OCI-LY7 (cell line): ENCODE data around the gene TUFM. TPM values are rescaled to one million over a fixed set of nuclear protein-coding genes. Genes with fewer than 3 reads are reported as not detected.
A peak's percentile ranks its signal among the peaks of the same experiment; 100 is the strongest.

ENCODE experiments used
- BruUV-seq: library from RNA; stranded (reverse); fragments of 400-500 nt; replicated peaks from 2 replicates; lab custom pipeline; 2021; lab: Mats Ljungman, UMichigan
- CTCF ChIA-PET: fragments of 300-600 bp; sonication (Branson Sonifier 250); formaldehyde crosslinking; loops from one replicate; lab custom pipeline; 2022; ENCODE audit warnings: antibody characterized with exemption; ENCODE audit not compliant: unreplicated experiment; lab: Charles Lee
- POLR2A ChIA-PET: fragments of 300-600 bp; sonication (Branson Sonifier 250); formaldehyde crosslinking; loops from one replicate; lab custom pipeline; 2022; ENCODE audit warnings: antibody characterized with exemption; lab: Charles Lee
- DNase-seq: peaks from one replicate; pipeline ENCODE4 v3.0.0-alpha.2; 2015; ENCODE audit warnings: low spot score
- H2AFZ ChIP-seq: fragments of 200-600 bp; sonication (generic), shearing (Covaris generic); 2 replicates; pipeline ENCODE4 v1.6.1; 2014; ENCODE audit warnings: mild to moderate bottlenecking, antibody characterized with exemption, low read length, moderate library complexity
- H3K27ac ChIP-seq: fragments of 200-600 bp; sonication (generic); 2 replicates; pipeline ENCODE4 v1.5.1; 2014; ENCODE audit warnings: mixed run types, low read depth, mild to moderate bottlenecking, moderate library complexity, low read length, inconsistent platforms; ENCODE audit not compliant: poor library complexity, severe bottlenecking
- H3K36me3 ChIP-seq: fragments of 200-600 bp; sonication (generic); 2 replicates; pipeline ENCODE4 v1.6.1; 2014; ENCODE audit warnings: mild to moderate bottlenecking, antibody characterized with exemption, low read length, moderate library complexity, mixed read lengths; ENCODE audit not compliant: insufficient read depth
- H3K4me1 ChIP-seq: fragments of 200-600 bp; sonication (generic); 2 replicates; pipeline ENCODE4 v1.5.1; 2014; ENCODE audit warnings: mild to moderate bottlenecking, low read length; ENCODE audit not compliant: insufficient read depth, poor library complexity, severe bottlenecking
- H3K4me2 ChIP-seq: fragments of 200-600 bp; sonication (generic); 2 replicates; pipeline ENCODE4 v1.6.1; 2014; ENCODE audit warnings: mild to moderate bottlenecking, low read length
- H3K4me3 ChIP-seq: fragments of 200-600 bp; sonication (generic); 2 replicates; pipeline ENCODE4 v1.5.1; 2014; ENCODE audit warnings: mild to moderate bottlenecking, low read depth, low read length; ENCODE audit not compliant: poor library complexity, severe bottlenecking
- H3K79me2 ChIP-seq: fragments of 200-600 bp; sonication (generic); 2 replicates; pipeline ENCODE4 v1.6.1; 2016; ENCODE audit warnings: low read depth, mild to moderate bottlenecking, low read length, moderate library complexity, mixed read lengths; ENCODE audit not compliant: insufficient read depth
- H3K9me2 ChIP-seq: fragments of 200-600 bp; sonication (generic); 2 replicates; pipeline ENCODE4 v1.6.1; 2016; ENCODE audit warnings: mild to moderate bottlenecking, low read length, mixed read lengths; ENCODE audit not compliant: insufficient read depth
- H3K9me3 ChIP-seq: fragments of 200-600 bp; sonication (generic); 2 replicates; pipeline ENCODE4 v1.6.1; 2014; ENCODE audit warnings: mild to moderate bottlenecking, mixed run types, low read length, mixed read lengths
- H4K20me1 ChIP-seq: fragments of 200-600 bp; sonication (generic); 2 replicates; pipeline ENCODE4 v1.6.1; 2014; ENCODE audit warnings: mild to moderate bottlenecking, antibody characterized with exemption, low read length, moderate library complexity, mixed read lengths; ENCODE audit not compliant: insufficient read depth
- EZH2phosphoT487 ChIP-seq: fragments of 200-600 bp; sonication (generic); IDR thresholded peaks from 2 replicates; pipeline ENCODE4 v1.6.1; 2018; ENCODE audit warnings: low read depth, borderline replicate concordance, mild to moderate bottlenecking, mixed run types, antibody characterized with exemption, low read length, moderate library complexity, mixed read lengths
- intact Hi-C: fragments of 100-400 bp; cut with micrococcal nuclease; formaldehyde crosslinking; loops from one replicate; pipeline ENCODE4 v1.10.0; 2022; ENCODE audit not compliant: unreplicated experiment
- total RNA-seq, 2 experiments: library from RNA; depleted of rRNA in 1 of 2; stranded (reverse); fragments of >200 nt in 1 of 2; shearing (Covaris generic) in 1 of 2; gene quantifications; 2 replicates each; pipeline ENCODE4 v1.2.3, GENCODE V29; 2014 to 2022
- TF ChIP-seq, protein P1 (sequence below): fragments of 200-600 bp; sonication (generic); conservative IDR thresholded peaks from 2 replicates; pipeline ENCODE4 v1.5.1; 2014; ENCODE audit warnings: mild to moderate bottlenecking, antibody characterized with exemption, low read length, moderate library complexity, mixed read lengths

The TUFM gene
- total RNA-seq, 2 experiments from 2014 or later, result 184 to 211 TPM

DNA sequence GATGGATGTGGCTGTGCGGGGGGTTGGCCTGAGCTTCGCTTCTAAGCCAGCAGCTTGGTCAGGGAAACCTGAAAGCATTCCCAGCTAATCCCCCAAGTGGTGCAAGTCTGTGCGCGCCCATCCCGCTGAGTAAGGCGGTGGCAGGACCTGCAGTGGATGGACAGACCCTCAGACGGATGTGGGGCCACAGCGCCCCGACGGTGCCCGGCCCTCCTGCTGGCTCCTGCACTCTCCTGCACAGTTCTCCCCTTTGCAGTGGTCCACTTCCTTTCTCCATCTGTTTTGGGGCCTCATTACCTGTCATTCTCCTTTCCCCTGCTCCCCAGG lies 34.4 kb upstream of the TUFM start:
- no TSS peak for BruUV-seq
- Histone ChIP-seq H3K9me2 (no peaks in the 10 kb centered on the region), H3K4me3 (no peak overlapping the region), H3K27ac (no peak overlapping the region), H3K4me2 (peak overlapping the region; percentile 92; the same call in 1 of the 2 replicates), H2AFZ (no peak overlapping the region), H4K20me1 (no peaks in the 10 kb centered on the region), H3K79me2 (peaks cover 6% of the 10 kb centered on the region; the same call in 1 of the 2 replicates), H3K36me3 (no peaks in the 10 kb centered on the region), H3K9me3 (no peaks in the 10 kb centered on the region), H3K4me1 (peaks cover 24% of the 10 kb centered on the region)
- no peak for DNase-seq
- ChIA-PET POLR2A (no interaction called here), CTCF (no interaction called here)
- intact Hi-C loops, result no loop called here
- TF ChIP-seq EZH2phosphoT487, result no peak
- TF ChIP-seq, protein P1, sequence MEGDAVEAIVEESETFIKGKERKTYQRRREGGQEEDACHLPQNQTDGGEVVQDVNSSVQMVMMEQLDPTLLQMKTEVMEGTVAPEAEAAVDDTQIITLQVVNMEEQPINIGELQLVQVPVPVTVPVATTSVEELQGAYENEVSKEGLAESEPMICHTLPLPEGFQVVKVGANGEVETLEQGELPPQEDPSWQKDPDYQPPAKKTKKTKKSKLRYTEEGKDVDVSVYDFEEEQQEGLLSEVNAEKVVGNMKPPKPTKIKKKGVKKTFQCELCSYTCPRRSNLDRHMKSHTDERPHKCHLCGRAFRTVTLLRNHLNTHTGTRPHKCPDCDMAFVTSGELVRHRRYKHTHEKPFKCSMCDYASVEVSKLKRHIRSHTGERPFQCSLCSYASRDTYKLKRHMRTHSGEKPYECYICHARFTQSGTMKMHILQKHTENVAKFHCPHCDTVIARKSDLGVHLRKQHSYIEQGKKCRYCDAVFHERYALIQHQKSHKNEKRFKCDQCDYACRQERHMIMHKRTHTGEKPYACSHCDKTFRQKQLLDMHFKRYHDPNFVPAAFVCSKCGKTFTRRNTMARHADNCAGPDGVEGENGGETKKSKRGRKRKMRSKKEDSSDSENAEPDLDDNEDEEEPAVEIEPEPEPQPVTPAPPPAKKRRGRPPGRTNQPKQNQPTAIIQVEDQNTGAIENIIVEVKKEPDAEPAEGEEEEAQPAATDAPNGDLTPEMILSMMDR, result no peak

DNA sequence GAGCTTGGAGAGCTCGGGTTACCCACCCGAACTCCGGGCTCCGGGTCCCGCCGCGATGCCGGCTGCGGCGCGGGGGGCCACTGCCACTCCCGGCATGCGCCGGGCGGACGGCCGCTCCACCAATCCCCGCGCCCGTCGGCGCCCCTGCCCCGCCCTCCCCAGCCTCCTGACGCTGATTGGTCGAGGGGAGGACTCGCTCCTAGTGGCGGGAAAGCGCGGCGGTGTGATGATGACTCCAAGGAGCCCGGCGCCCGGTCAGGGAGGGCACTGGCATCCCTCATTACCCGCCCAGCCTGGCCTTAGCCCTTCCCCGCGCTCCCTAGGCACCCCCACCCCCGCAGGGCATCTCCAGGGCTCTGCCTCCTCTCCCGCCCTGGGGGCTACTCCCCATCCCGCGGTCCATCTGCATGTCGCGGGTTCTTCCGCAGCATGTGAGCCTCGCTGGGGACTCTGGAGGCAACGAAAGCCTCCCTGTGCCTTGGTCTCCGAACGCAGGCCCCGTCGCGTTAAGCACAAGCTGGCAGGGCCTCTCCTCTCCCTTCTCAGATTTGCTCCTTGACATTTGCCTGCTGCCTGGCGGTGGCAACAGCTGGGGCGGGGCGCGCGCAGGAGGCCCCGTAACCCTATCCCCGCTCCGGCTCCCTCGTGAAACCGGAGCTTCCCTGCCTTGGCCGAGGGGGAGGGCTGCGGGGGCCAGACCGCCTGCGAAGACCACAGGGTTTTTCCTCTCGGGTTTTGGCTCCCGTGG lies 33.9 kb upstream of the TUFM start:
- Histone ChIP-seq H3K9me3 (no peaks in the 10 kb centered on the region), H3K4me1 (peaks cover 24% of the 10 kb centered on the region), H3K79me2 (peaks cover 6% of the 10 kb centered on the region; the same call in 1 of the 2 replicates), H2AFZ (peak overlapping the region; percentile 60; the same call in 1 of the 2 replicates), H4K20me1 (no peaks in the 10 kb centered on the region), H3K4me3 (peak overlapping the region; percentile 77), H3K9me2 (no peaks in the 10 kb centered on the region), H3K27ac (peak overlapping the region; percentile 64), H3K36me3 (no peaks in the 10 kb centered on the region), H3K4me2 (peak overlapping the region; percentile 92)
- ChIA-PET CTCF (interaction anchor here (1.3 kb wide), 1 partner anchor 56 kb away, joined by 3 read pairs; no protein-coding TSS in a partner anchor), POLR2A (interaction anchor here (1.2 to 1.4 kb wide), 3 partner anchors 16 to 65 kb away, joined by 3 to 5 read pairs (median 4); no protein-coding TSS in a partner anchor)
- TF ChIP-seq, protein P1, result no peak
- TF ChIP-seq EZH2phosphoT487, result no peak
- BruUV-seq, result no TSS peak
- intact Hi-C loops, result loop anchor here (1.0 to 10.0 kb wide), 2 partner anchors 65 to 1875 kb away; no protein-coding TSS in a partner anchor
- peak; percentile 93 for DNase-seq
